HG03521 (cell line): ENCODE measurements around the gene SCLY.

Source experiments
- ATAC-seq: cut with Tn5 transposase; IDR thresholded peaks from one replicate; pipeline ENCODE4 v1.9.1; 2021; ENCODE audit warnings: mild to moderate bottlenecking, moderate library complexity; ENCODE audit not compliant: unreplicated experiment

Gene SCLY

GRCh38 chr2:238097201-238097987 lies 36.6 kb downstream of the SCLY start:
- ATAC-seq, result no peak

GRCh38 chr2:238097988-238098871 lies 37.4 kb downstream of the SCLY start:
- ATAC-seq, result peak; percentile 73

- ATAC-seq, result peak; percentile 11
These were observed 38.3 kb downstream of the SCLY start for GRCh38 chr2:238098901-238099713.

- ATAC-seq, result no peak
These were observed 38.9 kb downstream of the SCLY start for GRCh38 chr2:238099714-238100048.

- ATAC-seq, result no peak
These were observed 39.4 kb downstream of the SCLY start, which contains the start of gene ESPNL for GRCh38 chr2:238100049-238100820. TSS of gene ESPNL (plus strand) at chr2:238100340. CDS start at chr2:238100420, 80 bp downstream.

- ATAC-seq, result no peak
These were observed 40.3 kb downstream of the SCLY start for GRCh38 chr2:238100821-238101771.

- no peak for ATAC-seq
These were observed 41.4 kb downstream of the SCLY start for GRCh38 chr2:238101891-238102841.

- no peak for ATAC-seq
These were observed 42.1 kb downstream of the SCLY start for GRCh38 chr2:238102865-238103264.

- ATAC-seq, result no peak
These were observed 42.8 kb downstream of the SCLY start for GRCh38 chr2:238103465-238104225.

GRCh38 chr2:238104226-238104690 lies 43.5 kb downstream of the SCLY start:
- ATAC-seq, result no peak

- ATAC-seq, result no peak
These were observed 44.0 kb downstream of the SCLY start for GRCh38 chr2:238104691-238105371.

GRCh38 chr2:238105506-238106338 lies 44.9 kb downstream of the SCLY start:
- no peak for ATAC-seq

GRCh38 chr2:238106339-238106697 lies 45.5 kb downstream of the SCLY start:
- ATAC-seq, result no peak

GRCh38 chr2:238106698-238107524 lies 46.1 kb downstream of the SCLY start:
- ATAC-seq, result no peak
